Measurements from ENCODE around the gene APOBEC3H. TPM values are rescaled to one million over a fixed set of nuclear protein-coding genes. Genes with fewer than 3 reads are reported as not detected.

Gene APOBEC3H
- total RNA-seq, 2 donors from 2014 or later, result not detected

DNA sequence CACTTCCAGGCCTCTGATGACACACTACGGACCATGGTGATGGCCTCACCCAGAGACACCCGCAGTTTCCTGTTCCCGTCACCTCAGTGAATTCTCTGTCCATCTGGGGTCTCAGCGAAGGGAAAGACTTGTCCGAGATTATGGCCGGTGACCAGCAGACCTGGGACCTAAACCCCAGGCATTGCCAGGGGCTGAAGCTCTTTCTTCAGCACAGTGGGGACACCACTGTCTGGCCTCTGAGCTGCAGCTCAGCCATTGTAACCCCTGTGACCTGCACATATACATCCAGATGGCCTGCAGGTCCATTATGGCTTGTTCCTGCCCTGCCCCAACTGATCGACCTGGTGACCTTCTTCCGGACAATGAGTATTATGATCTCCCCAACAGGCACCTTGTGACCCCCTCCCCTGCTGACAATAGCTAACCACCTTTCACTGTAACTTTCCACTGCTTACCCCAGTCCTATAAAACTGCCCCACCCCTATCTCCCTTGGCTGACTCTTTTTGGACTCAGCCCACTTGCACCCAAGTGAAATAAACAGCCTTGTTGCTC is 33.2 kb downstream of the APOBEC3H start:
- no peak for ATAC-seq
- intact Hi-C loops (cut with DNase I, micrococcal nuclease), result no loop called here
- DNase-seq, result no peak

DNA sequence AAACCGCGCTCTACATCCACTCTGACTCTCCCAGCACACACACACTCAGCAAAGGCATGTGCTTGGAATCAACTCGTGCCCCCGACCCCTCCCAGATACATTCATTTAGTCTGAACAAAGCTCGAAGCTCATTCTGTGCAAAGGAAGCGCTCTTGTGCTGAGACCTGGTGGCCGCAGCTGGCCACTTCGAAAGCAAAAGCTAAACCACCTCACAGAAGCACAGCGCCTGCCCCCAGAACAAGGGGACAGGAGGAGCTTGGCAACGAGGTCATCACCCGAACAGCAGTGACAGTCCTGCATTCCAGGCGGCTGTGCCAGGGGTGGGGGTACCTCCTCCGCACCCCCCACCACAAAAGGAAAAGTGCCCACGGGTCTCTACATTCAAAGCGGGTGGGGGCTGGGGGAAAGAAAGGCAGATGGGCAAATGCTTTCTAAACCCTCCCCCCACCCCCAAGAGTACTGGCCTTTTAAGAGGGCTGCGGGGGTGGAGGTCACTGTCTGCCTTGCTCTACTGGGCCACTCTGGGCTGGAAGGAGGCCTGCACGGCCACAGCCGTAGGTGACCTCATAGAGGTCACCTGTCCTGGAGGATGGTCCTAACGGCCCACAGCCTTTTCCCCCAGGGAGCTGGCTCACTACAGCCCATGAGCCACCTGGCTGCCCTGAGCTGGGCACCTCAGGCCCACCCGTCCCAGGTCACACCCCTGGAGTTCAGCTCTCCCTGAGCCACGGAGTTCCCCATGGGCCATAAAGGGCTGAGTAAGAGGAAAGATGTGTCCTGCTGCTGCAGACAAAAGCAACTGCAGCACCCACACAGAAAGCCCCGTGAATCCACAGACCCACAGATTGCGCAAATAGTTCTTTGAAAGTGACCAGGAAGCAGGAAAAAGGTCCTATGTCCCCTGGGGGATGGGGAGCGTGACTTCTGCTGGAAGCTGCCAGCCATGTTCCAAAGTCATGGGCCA is 34.1 kb downstream of the APOBEC3H start:
- DNase-seq, result no peak
- intact Hi-C loops (cut with DNase I, micrococcal nuclease), result no loop called here
- ATAC-seq, result no peak

DNA sequence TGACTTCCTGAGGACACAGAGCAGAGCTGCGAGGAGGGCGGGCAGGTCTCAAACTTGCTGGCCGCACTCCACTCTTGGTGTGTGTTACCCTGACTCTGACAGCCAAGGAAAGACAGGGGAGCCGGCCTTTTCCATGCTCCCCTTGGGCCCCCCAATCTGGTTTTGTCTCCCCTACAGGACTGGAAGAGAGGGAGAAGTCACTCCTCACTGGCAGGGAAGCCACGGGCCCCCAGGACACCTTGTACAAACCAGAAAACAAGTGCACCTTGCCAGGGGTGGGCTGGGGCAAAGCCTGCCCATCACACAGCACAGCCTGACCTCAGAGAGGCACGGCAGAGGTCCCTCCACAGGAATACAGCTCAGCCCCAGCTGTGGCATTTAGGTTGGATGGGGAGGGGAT is 35.2 kb downstream of the APOBEC3H start:
- DNase-seq (no peak), ATAC-seq (no peak)
- intact Hi-C loops (cut with DNase I, micrococcal nuclease), result no loop called here

DNA sequence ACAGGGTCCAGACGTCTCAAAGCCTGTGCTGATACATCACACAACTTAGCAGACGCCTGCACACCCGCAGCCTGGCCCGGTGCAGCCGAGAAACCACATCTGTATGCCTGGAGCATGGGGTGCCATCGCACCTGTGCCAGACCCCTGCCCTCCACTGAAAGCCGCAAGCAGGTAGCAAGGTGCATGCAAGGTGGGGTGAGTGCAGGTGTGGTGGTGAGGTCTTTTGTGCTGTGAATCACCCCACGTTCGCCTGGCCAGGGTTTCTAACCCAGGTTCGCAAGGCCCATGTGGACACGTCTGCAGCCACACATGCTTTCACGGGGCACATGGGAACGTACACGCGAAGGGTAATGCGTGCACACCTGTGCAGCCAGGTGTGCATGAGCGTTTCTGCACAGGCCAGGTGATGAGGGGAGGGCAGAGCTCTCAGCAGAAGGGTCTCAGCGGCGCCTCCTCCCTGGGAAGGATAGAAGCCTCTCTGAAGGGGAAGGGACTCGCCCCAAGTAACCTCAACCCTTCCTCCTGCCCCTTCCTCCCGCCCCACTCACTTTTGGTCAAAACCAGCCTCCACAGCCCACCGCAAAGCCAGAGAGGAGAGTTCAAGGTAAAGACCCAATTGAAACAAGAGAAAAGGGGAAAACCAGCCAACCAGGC is 36.0 kb downstream of the APOBEC3H start:
- DNase-seq (no peak), ATAC-seq (no peak)
- intact Hi-C loops (cut with DNase I, micrococcal nuclease), result no loop called here

DNA sequence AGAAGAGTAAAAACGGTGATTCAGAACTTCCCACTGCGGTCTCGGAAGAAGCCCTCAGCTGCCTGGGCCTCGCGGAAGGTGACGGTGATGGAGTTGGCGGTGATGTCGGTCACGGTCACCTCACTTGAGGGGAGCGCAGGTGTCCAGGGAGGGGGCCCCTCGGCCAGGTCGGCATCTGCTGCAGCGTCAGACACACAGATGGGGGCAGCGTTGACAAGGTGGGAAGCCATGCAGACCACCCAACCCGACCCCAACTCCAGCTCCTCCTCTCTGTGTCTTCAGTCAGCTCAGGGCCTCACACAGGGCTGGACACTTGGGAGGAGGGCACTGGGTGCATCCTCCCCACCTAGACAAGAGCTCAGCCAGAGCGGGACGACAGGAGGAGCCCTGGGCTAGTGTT is 36.8 kb downstream of the APOBEC3H start:
- ATAC-seq, result no peak
- intact Hi-C loops (cut with DNase I, micrococcal nuclease), result no loop called here

DNA sequence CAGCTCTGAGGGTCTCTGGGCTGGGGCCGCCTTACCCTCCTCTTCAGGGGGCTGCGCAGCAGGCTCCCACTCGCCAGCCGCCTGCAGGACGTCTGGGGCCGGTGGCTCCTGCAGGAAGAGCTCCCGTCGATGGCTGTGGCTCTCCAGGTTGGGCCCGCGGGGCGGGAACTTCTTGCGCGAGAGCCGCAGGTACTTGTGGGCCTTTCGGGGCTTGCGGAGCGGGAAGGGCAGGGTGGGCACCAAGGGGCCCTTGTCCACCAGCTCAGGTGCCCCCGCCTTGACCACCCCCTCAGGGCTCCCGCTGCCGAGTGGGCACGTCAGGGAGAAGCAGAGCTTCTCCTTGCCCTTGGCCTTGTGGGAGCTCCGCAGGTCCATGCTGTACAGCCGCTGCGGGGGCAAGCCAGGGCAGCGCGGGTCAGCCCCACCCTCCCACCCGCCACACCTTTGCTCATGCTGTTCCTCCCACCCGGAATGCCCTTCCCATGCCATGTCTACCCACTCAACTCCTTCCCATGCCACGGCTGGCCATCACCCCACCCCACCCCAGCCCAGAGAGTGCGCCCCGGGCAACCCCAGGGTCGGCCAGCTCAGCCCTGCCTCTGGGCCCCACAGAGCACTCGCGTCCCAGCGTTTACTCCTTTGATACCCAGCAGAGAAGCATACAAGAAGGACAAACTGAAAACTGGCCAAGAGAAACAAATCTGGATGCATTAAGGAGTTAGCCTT is 37.5 kb downstream of the APOBEC3H start:
- DNase-seq (no peak), ATAC-seq (no peak)
- intact Hi-C loops (cut with DNase I, micrococcal nuclease), result no loop called here

More for the DNA sequence above, 36.8 kb downstream of the APOBEC3H start:
- DNase-seq, result no peak

DNA sequence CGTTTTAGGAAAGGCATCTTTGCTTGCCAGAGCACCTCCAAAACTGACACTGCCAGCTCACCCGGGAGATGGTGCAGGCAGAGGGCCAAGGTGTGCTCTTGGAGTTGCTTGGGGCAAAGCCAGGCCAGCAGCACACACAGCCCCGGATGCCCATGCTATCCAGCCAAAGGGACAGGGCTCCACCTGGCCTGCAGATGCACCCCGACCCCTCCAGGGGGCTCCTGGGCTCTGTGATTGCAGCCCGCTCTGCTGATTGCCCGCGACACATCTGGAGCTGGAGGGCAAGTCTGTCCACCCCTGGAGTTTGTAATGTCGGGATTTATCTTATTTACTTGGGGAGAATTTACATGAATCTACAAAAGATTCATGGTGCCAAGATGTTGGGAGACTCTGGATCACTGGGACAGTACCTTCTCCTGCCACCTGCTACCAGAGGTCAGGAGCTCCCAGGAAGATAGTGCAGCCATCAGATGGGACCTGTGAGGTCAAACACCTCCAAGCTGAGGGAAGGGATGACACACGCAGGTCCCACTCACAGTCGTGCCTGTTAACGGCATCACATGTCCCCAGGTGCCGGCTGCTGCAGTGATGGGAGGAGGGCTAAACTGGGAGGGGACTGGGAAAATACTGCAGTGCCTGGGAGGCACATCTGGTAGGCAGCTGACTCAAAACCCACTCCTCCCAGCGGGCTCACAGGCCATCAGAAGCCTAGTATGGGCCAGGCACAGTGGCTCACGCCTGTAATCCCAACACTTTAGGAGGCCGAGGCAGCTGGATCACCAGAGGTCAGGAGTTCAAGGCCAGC is 38.2 kb downstream of the APOBEC3H start:
- ATAC-seq (peak; percentile 38), DNase-seq (no peak)
- intact Hi-C loops (cut with DNase I, micrococcal nuclease), result no loop called here

DNA sequence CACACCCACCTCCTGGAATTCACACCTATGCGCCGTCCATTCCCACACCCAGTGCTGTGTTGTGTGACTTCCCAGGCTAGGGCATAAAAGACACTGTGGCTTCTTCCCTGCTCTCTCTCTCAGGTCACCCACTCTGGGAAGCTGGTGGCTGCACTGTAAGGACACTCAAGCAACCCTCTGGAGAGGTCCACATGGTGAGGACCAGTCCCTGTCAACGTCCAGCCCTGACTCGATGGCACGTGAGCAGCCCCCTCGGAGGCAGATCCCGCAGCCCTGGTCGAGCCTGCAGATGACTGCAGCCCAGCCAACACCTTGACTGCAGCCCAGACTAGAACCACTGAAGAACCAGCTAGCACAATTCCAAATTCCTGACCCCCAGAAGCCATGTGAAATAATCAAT is 39.3 kb downstream of the APOBEC3H start:
- DNase-seq, result no peak

DNA sequence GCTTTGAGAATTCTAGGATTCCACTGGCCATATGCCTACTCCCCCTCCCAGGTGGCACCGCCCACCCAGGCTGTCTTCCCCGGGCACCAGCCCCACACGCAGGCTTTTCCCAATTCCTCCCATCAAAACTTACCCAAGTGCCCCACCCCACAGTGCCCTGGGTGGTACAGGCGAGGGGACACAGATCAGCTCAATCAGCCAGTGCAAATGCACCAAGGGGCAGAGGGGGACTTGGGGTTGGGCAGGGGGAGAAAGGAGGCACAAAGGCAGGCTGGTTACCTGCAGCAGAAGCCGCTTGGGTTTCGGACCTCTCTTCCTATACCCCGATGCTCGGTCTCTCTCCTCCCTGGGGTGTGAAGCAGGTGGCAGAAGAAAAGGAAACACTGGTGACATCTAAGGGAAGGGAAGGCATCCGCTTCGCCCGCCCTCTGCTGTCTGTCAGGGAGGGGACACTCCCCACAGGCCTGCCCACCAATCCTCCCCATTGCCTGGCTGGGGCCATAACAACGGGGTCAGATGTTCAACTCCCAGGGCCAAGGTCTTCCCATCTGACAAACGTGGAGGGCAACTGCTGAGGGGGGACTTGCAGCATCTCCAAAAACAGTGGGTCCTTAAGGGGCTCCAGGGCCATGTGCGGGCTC is 41.4 kb downstream of the APOBEC3H start:
- intact Hi-C loops (cut with DNase I, micrococcal nuclease), result no loop called here
- ATAC-seq, result no peak
- DNase-seq, result no peak

More for the DNA sequence above, 39.3 kb downstream of the APOBEC3H start:
- intact Hi-C loops (cut with DNase I, micrococcal nuclease), result no loop called here
- ATAC-seq, result no peak

DNA sequence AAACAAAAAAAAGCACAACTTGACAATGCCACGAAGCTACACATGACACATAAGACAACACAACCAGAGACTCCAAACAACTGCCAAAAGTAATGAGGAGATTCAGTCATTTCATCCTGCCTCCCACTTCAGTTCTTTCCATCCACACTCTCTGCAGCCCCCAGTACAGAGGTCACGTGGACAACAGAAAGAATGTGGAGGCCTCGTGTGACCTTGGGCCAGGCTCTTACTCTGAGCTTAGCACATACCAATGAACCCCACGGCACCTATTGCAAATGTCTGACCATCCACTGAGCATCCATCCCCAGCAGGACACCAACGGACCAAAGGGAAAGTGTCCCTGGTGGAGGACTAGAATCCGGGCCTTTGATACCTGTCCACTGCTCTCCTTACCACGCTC is 42.9 kb downstream of the APOBEC3H start:
- DNase-seq (no peak), ATAC-seq (no peak)
- intact Hi-C loops (cut with DNase I, micrococcal nuclease), result no loop called here

DNA sequence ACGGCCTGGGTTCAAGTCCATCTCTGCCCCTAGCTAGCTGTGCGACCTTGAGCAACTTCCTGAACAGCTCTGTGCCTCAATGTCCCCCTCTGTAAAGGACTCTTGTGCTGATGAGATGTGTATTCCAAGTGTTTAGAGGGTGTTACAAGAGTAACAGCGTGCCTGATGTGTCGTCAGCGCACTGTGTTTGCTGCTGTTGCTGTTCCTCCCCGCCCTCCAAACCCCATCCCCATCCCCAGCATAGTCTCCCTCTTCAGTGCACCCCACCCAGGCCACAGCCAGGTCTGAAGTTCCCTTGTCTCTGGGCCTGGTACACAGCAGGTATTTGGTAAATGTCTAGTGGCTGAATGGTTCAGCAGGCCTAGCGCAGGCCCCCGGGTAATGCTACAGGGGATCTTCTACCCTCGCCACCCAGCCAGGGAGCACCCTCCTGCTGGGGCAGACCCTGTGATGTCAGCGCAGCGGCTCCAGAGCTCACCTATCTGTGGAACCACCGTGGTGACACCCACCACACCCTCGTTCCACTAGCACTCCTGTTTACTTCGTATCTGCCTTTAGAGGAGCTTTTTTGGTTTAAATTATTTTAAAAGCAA is 45.1 kb downstream of the APOBEC3H start:
- DNase-seq, result no peak

DNA sequence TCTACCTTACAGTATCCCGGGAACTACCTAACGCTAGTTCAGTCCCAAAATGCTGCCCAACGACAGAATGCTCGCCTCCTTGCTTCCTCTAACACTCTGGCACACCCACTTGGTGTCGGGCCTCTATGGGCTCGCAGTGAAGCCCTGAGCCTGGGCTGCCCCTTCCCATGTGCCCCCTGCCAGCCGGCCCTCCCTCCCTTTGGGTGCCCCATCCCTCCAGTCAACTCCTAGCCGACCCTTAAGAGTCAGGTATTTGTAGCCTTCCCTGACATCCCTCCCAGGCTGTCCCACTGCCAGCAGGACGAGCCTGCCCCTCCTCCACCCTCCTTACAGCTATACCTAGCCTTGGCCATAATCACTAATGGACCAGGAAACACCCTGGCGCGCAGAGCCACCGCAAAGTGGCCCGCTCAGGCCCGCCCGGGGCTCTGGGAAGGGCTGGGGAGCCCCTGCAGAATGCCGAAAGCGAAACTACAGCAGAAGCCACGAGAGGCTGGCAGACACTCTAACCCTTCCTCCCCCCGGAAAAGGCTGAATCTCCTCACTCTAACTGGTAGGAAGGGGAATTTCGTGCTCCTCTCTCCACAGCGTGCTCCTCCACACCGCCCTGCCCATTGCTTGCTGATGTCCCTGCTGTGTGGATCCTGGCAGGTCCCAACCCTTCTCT is 47.2 kb downstream of the APOBEC3H start:
- ATAC-seq (peak; percentile 52), DNase-seq (peak; percentile 68 to 72)
- intact Hi-C loops (cut with DNase I, micrococcal nuclease), result no loop called here

More for the DNA sequence above, 45.1 kb downstream of the APOBEC3H start:
- intact Hi-C loops (cut with DNase I, micrococcal nuclease), result no loop called here
- no peak for ATAC-seq

DNA sequence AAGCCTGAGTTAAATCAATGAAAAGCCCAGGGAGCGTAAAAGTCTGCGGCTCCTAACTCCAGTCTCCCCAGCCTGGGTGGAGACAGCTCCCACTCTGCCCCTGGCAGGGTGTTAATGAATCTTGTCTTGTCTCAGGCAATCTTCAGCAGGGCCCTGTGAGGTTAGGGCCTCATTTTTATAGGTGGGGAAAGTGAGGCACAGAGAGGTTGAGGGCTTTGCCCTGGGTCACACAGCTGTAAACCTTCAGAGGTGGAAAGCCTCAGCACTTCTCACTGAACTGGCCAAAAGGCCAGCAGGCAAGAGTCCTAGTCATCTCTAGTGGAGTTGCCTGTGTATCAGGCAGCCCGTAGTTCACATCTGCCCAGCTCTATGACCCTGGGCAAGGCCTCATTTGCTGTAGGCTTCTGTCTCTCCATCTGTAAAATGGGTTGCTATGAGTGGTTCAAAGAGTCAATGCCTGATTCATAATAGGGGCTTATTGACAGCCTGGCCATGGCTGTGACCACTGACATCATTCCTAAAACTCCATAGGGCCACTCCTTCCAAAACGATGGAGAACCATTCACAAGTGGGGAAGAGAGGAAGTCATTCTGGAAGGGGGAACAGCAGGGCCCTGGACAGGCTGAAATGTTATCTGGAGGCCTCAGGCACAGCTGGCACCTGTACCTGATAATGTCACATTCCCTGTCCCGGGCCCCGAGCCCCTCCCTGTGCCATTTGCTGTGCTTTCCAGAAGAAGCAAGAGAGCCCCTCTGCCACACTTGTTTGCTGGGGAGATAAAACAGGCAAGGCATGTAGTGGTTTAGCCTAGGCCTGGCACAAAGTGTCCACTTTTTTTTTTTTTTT is 49.4 kb downstream of the APOBEC3H start:
- intact Hi-C loops (cut with DNase I, micrococcal nuclease), result no loop called here
- no peak for DNase-seq
- ATAC-seq, result no peak

DNA sequence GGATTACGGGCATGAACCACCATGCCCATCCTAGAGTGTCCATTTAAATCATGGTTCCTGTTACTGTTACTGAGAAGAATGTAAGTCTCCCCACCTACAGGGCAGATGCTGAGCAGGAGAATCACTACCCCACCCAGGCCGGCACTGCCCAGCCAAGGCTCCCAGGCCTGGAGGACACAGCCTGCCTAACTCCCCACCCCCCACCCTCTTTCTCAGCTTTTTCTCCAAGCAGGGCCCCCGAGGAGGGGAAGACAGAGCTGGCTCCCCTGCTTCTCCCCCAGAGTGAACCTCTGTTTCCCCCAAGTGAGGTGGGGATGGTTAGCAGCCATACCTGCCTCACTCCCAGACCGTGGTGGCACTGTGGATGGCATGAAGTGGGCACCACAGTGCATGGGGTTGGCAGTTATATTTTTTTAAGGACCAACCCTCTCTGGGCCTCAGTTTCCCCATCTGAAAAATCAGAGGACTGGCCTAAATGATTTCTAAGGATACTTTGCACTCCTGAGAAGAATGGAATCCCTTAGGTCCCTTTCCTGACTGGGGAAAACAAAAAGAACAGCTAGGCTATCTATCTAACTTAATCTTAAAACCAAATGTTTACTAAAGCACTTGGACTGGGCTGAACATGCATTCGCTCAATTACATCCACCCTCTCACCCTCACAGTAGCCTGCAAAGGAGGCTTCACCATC is 50.4 kb downstream of the APOBEC3H start:
- ATAC-seq (no peak), DNase-seq (no peak)
- intact Hi-C loops (cut with DNase I, micrococcal nuclease), result no loop called here

DNA sequence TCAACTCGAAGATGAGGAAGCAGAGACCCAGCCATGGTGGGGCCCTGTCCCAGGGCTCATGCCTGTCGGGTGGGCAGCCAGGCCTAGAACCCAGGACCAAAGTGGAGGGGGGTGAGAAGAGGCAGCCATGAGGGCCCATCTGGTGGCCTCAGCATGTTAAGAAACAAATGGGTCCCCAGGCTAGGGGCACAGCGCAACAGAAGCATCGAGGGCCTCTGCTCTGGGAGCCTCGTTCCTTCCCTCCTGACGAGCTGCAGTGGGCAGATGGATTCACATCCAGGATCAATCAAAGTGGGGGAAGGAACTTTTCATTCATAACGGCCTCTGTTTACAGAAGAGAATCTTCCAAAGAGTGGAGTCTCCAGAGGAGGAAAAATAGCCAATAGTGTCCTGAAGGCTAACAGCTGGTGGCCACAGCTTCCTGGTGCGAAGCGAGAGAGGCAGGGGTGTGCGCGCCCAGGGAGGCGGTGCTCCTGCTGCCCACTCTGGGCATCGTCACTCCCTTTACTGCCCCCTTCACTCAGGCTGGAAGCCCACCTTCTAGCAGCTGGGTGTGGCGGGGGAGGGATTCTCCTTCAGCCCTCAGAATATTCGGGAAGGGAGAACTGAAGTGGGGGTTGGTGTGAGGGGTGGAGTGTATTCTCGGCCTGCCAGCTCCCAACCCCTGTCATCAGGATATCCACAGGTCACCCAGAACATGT is 51.1 kb downstream of the APOBEC3H start:
- DNase-seq (no peak), ATAC-seq (no peak)
- intact Hi-C loops (cut with DNase I, micrococcal nuclease), result no loop called here

All from left colon (tissue), 2 donors.